Skeletal muscle cell (primary cell): Measurements from ENCODE around the gene TACR2.

Source experiments
- DNase-seq: peaks from one replicate; pipeline ENCODE4 v3.0.0-alpha.2; 2010; ENCODE audit warnings: low read depth
- H3K4me3 ChIP-seq: 2 replicates; pipeline ENCODE4 v1.5.1; 2011; ENCODE audit warnings: low read depth, mild to moderate bottlenecking, control low read depth, low read length, moderate library complexity

TACR2 gene

GRCh38 chr10:69384320-69384719, 32.4 kb downstream of the TACR2 start:
- H3K4me3 ChIP-seq: no peak overlapping the region
- no peak for DNase-seq

- H3K4me3 ChIP-seq: no peak overlapping the region
- peak; percentile 39 for DNase-seq
Measured at GRCh38 chr10:69383558-69383957, 33.2 kb downstream of the TACR2 start.

- peak; percentile 67 for DNase-seq
- no peak overlapping the region for H3K4me3 ChIP-seq
Measured at GRCh38 chr10:69382382-69383117, 34.2 kb downstream of the TACR2 start.

GRCh38 chr10:69379800-69380199, 36.9 kb downstream of the TACR2 start:
- no peak overlapping the region for H3K4me3 ChIP-seq
- DNase-seq: no peak

DNA sequence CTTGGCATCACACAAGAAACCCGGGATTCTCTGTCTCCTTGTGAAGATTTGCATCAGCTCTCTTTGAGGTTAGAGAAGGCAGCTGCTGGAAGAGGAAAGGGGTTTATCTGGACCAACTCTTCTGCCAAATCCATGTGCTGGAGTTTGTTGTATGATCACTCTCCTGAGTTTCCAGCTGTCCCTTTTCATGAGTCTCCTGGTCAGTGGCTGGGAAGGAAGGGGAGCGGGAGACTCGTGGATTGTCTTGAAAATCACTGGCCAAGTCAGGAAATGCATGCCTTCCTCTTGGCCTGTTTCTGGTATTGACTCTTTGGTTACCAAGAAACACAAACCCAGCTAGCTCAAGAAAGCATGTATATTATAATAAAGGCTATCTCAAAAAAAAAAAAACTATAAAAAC, 38.8 kb downstream of the TACR2 start:
- DNase-seq: peak; percentile 15
- H3K4me3 ChIP-seq: no peak overlapping the region

DNA sequence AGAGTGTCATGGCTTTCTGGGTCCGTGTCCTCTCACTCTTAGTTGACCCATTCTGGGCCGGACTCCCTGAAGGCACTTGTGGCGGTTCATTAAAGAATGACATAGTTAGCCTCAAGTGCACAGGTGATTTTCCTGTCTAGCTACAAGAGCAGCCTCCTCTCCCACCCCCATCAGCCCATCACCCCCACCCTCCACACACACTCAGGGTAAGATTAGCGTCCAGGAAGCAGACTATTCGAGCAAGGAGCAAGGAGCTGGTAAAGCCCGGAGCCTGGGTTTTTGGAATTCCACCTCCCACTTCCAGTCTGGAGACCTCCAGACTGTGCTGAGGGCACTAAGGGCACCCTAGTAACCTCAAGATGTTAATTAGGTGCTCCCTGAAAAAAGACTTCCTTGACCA, 39.5 kb downstream of the TACR2 start:
- no peak overlapping the region for H3K4me3 ChIP-seq
- DNase-seq: no peak

DNA sequence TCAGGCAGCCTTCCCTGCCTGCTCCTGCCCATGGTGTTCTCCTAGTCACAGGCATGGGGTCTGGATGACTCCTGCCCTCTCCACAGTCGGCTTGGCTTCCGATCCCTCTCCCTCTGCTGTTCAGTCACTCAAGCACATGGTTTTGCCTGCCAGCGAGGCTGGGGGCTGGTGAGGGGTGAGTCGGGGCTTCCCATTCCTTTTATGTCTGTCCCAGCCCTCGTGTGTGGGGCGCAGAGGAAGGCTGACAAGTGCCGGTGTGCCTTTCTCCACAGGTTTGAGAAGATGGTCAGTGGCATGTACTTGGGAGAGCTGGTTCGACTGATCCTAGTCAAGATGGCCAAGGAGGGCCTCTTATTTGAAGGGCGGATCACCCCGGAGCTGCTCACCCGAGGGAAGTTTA, 40.1 kb downstream of the TACR2 start:
- DNase-seq: no peak
- no peak overlapping the region for H3K4me3 ChIP-seq

- DNase-seq: no peak
- no peak overlapping the region for H3K4me3 ChIP-seq
Measured at GRCh38 chr10:69375307-69376151, 41.2 kb downstream of the TACR2 start.

DNA sequence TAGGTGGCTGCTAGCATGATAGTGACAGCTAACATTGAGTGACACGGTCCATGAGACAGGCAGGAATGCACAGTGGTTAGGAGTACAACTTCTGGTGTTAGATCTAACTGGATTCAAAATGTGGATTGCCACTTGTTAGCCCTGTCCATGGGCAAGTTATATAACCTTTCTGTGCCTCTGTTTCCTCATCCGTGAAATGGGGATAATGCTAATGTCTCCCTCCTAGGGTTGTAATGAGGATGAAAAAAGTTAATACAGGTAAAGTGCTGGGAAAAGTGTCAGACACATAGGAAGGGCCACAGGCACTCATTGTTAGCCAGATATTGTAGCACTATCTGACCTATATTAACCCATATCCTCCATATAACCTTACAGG, 41.8 kb downstream of the TACR2 start:
- DNase-seq: no peak
- H3K4me3 ChIP-seq: no peak overlapping the region

- no peak for DNase-seq
- no peak overlapping the region for H3K4me3 ChIP-seq
Measured at GRCh38 chr10:69374242-69374641, 42.5 kb downstream of the TACR2 start.

DNA sequence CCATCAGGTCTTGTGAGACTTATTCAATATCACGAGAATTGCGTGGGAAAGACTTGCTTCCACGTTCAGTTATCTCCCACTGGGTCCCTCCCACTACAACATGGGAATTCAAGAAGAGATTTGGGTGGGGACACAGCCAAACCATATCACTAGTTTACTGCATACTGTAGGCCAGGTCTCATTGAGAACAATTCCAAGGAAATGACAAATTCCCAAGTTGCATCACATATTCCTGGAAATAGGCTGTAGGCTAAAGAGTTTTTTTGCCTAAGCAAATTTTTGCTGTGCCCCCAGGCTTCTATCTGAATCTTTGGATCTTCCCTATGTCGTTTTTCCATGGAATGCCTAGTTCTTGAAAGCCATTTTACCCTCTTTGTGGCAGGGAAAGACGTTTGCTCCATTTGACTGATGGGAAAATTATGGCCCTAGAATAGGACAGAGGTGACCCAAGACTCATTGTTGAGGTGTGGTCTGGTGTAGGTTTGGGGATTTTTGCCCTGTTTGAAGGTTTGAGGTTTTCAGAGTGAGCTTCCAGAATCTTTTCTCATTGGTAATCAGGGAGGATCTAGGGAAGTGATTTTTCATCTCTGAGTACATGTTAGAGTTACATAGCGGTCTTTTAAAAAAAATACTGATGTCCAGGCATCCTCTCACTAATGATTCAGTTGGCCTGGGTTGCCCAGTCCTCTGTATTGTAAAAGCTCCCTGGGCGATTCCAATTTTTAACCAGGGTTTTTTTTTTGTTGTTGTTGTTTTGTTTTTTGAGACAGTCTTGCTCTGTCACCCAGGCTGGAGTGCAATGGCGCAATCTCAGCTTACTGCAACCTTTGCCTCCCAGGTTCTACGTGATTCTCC, 44.4 kb downstream of the TACR2 start:
- no peak for DNase-seq
- no peak overlapping the region for H3K4me3 ChIP-seq

DNA sequence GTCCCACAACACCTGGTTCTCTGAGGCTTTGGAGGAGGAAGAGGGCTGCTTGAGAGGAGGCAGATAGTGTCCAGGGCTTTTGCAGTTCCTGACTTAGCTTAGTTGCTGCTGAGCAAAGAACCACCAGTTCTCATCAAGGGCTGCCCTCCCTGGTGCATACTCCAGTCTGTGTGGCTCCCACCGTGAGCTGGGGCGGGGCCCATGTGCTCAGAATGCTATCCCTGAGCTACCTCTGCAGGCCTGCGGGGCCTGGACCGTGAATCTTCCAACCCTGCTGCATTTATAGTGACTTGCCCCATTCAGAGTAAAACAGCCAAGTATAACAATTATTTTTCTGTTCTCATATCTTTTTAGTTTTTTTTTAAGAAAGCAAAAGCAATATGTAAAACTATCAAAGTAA, 49.2 kb downstream of the TACR2 start:
- DNase-seq: no peak
- H3K4me3 ChIP-seq: no peak overlapping the region

DNA sequence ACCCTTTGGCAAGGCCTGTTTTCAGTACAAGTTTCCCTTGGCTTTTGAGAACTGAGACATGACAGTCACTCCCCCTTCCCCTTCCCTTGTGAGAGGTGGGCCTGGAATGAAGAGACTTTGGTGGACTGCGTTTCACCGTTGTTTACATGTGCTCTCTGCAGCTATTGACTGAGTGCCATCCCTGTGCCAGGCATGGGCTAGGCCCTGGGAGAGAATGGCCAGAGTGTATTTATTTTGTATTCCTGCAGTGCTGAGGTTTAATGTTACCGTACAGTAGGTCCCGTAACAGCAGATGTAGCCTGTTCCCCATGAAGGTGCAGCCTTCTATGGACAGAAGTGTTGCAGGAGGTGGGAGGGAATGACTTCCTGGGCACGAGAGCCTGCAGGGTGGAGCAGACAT, 50.0 kb downstream of the TACR2 start:
- no peak overlapping the region for H3K4me3 ChIP-seq

DNA sequence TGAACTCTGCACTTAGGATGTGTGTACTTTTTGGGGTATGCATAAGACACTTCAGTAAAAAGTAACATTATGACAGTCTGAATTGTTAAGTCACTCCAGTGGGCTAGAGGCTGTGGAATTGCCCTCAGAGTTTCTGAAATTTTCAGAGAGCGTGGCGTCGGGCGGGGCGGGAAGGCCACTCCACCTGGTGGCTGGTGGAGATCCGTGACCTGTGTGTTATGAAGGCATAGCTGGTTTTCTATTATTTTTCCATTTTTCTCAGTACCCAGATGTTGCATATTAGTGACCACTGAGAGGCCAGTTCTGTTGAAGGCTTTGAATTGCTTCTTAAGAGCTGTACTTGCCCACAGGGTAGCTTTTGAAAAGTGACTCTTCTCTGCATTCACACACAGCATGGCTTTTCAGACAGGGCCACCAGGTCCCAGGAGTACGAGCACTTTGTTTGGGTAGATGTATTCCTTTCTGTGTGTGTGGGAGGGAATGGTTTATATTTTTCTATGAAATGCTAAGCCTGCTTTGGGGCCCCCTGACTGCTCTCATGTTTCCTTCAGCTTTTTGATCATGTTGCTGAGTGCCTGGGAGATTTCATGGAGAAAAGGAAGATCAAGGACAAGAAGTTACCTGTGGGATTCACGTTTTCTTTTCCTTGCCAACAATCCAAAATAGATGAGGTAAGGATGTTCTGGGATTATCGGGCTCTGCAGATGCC, 52.3 kb downstream of the TACR2 start:
- no peak for DNase-seq
- H3K4me3 ChIP-seq: no peak overlapping the region

More for the DNA sequence above, 50.0 kb downstream of the TACR2 start:
- DNase-seq: no peak

DNA sequence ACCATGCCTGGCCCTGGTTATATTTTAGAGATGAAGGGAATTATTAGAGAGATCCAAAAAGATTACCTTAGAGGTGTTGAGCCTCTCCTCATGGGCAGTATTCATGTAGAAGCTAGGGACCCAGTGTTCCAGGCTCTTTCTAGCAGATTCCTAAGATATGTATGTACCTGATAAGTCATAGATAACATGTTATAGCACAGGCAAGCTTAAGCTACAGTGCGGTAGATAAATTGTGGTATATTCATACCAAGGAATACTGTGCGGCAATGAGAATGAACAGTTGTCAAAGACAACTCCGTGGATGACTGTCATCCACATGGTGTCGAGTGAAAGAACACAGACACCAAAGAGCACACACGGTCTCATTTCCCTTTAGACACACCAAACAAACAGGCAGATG, 53.1 kb downstream of the TACR2 start:
- no peak overlapping the region for H3K4me3 ChIP-seq
- DNase-seq: no peak

GRCh38 chr10:69362471-69362954, 54.2 kb downstream of the TACR2 start:
- peak; percentile 63 for DNase-seq
- H3K4me3 ChIP-seq: no peak overlapping the region

DNA sequence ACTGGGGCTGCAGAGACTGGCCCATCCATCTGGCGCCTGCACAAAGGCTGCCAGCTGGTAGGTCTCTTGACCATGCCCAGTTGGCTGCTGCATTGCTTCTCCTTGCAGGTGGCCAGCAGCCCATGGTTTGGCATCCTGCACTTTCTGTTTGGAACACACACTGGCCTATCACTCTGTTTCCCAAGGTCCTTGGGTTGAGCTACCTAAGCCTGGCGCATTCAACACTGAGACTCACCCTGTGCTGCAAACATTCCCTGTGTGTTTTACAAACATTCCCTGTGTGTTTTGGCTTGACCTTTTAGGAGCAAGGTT, 55.5 kb downstream of the TACR2 start:
- no peak overlapping the region for H3K4me3 ChIP-seq
- DNase-seq: no peak

DNA sequence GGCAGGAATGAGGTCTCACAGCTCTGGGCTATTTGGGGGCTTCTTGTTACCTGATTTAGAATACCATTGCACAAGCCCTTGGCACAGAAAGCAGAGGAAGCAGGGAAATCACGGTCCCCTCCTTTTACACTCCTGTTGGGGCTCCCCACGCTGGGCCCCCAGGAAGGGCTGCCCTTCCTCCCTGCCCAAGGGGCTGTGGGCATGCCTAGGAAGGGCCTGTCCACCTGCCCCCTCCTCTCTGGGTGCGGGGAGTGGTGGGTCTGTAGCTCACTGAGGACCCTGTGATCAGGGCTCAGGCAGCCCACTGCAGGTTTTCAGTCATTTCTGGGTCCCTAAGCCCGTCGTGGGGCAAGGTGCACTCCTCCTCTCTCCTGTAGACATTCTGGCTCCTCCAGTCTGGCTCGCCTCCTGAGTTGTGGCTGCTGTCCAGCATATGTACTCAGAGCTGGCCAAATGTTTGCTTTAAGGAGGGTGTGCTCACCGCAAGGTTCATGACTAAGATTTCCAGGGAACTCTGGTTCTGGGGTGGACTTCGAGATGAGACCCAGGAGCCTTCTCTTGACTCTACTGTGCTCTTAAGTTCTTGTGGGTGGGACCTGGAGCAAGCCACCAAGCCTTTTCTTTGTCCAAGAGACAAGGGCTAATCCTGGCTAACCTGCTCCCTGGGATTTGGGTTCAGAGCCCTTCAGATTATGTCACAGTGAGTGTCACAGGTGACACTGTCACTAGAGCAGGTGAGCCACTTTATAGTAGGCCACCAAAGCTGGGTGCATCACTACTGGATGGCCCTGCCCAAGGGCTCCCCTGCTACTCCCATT, 56.0 kb downstream of the TACR2 start:
- H3K4me3 ChIP-seq: no peak overlapping the region
- peak; percentile 73 for DNase-seq

DNA sequence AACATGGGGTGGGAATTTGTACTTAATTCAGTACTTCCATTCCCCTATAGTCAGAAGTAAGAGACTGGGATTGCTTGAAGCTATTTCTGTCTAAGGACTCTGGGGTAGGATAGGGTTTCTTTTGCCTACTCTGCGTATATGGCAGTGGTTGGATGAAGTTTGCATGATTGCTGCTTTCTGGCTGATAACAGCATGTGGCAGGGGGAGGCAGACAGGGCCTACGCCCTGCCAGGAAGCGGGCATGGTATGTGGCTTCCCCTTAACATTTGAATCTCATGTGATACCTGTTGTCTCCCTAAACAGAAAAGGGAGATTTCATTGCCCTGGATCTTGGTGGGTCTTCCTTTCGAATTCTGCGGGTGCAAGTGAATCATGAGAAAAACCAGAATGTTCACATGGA, 57.1 kb downstream of the TACR2 start:
- no peak for DNase-seq
- H3K4me3 ChIP-seq: no peak overlapping the region
